ENCODE measurements around the gene TACR1.

DNA sequence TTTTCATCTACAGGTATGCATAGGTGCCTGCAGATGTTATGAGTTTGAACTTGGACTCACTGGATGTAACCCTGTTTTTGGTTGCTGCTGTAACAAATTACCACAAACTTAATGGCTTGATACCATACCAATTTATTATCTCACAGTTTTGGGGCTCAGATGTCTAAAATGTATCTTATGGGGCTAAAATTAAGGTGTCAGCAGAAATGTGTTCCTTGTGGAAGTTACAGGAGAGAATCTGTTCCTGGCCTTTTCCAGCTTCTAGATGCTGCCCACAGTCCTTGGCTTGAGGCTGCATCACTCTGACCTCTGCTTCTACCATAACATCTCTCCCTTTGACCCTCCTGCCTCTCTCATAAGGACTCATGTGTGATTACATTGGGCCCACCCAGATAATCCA is 193.3 kb downstream of the TACR1 start:
- TF ChIP-seq EZH2phosphoT487 (IDR thresholded peaks at IDR 0.05; ENCODE audit: low read length) (no peak), EZH2 (optimal IDR thresholded peaks at IDR 0.05; ENCODE audit: low read depth, low read length) (no peak)
- TF ChIP-seq, protein P1, sequence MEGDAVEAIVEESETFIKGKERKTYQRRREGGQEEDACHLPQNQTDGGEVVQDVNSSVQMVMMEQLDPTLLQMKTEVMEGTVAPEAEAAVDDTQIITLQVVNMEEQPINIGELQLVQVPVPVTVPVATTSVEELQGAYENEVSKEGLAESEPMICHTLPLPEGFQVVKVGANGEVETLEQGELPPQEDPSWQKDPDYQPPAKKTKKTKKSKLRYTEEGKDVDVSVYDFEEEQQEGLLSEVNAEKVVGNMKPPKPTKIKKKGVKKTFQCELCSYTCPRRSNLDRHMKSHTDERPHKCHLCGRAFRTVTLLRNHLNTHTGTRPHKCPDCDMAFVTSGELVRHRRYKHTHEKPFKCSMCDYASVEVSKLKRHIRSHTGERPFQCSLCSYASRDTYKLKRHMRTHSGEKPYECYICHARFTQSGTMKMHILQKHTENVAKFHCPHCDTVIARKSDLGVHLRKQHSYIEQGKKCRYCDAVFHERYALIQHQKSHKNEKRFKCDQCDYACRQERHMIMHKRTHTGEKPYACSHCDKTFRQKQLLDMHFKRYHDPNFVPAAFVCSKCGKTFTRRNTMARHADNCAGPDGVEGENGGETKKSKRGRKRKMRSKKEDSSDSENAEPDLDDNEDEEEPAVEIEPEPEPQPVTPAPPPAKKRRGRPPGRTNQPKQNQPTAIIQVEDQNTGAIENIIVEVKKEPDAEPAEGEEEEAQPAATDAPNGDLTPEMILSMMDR (IDR thresholded peaks at IDR 0.05; ENCODE audit: low read length): no peak
